HUES64 (cell line): ENCODE measurements around the gene POLR3F. TPM values are rescaled to one million over a fixed set of nuclear protein-coding genes. Genes with fewer than 3 reads are reported as not detected.

Source experiments
- H3K27ac ChIP-seq: 2 replicates; pipeline ENCODE4 v1.7.0; 2013; ENCODE audit warnings: low read depth, low read length, inconsistent platforms
- H3K27me3 ChIP-seq: 2 replicates; pipeline ENCODE4 v1.6.1; 2013; ENCODE audit warnings: mild to moderate bottlenecking, low read length; ENCODE audit not compliant: insufficient read depth
- H3K36me3 ChIP-seq: 2 replicates; pipeline ENCODE4 v1.6.1; 2013; ENCODE audit warnings: mild to moderate bottlenecking, low read length; ENCODE audit not compliant: insufficient read depth
- H3K4me1 ChIP-seq: 2 replicates; pipeline ENCODE4 v1.6.1; 2013; ENCODE audit warnings: mild to moderate bottlenecking, low read length, moderate library complexity; ENCODE audit not compliant: insufficient read depth
- H3K4me3 ChIP-seq: 2 replicates; pipeline ENCODE4 v1.5.1; 2013; ENCODE audit warnings: mild to moderate bottlenecking, low read length, moderate library complexity
- H3K9ac ChIP-seq: 2 replicates; pipeline ENCODE4 v1.6.1; 2013; ENCODE audit warnings: mild to moderate bottlenecking, low read depth, low read length
- H3K9me3 ChIP-seq: 2 replicates; pipeline ENCODE4 v1.6.1; 2013; ENCODE audit warnings: low read depth, low read length; ENCODE audit not compliant: insufficient read depth
- WGBS: fragments of 150-250, 120-280 bp; methylation state at CpG from one replicate; pipeline ENCODE4 v1.1.7; 2013; ENCODE audit warnings: missing lambda C conversion rate; 5-methylcytosine and 5-hydroxymethylcytosine counted together
- polyA plus RNA-seq, 2 experiments: library from polyadenylated mRNA; stranded (reverse); fragments of 50-300 nt; gene quantifications; one replicate each; pipeline ENCODE4 v1.2.3, GENCODE V29; 2013

POLR3F gene
- 12.8 TPM for polyA plus RNA-seq (2013, experiment 1 of 2)
- 13.9 TPM for polyA plus RNA-seq (2013, experiment 2 of 2)

- Histone ChIP-seq H3K9ac (peak within 1 kb of the TSS; percentile 95), H3K27ac (peak within 1 kb of the TSS; percentile 99), H3K4me3 (peak within 1 kb of the TSS; percentile 96), H3K4me1 (peaks cover 6% of the 10 kb centered on the region; the same call in 1 of the 2 replicates), H3K36me3 (peaks cover 32% of the 10 kb centered on the region), H3K9me3 (no peaks in the 10 kb centered on the region), H3K27me3 (no peaks in the 10 kb centered on the region)
- WGBS: under 1% methylated on average over 57 of the region's 57 CpGs
Observed at GRCh38 chr20:18466894-18467730, at the start of gene POLR3F, which contains the start of gene DZANK1. POLR3F (plus strand) TSS chr20:18467390; CDS start chr20:18467507, 117 bp downstream. DZANK1 (minus strand) TSS chr20:18467030; CDS start chr20:18465358, 1,672 bp downstream.

GRCh38 chr20:18421608-18422007, 45.6 kb upstream of the POLR3F start:
- Histone ChIP-seq H3K9ac (no peak overlapping the region), H3K27ac (no peak overlapping the region), H3K4me3 (no peak overlapping the region), H3K4me1 (peaks cover 5% of the 10 kb centered on the region; the same call in 1 of the 2 replicates), H3K36me3 (no peaks in the 10 kb centered on the region), H3K9me3 (no peaks in the 10 kb centered on the region), H3K27me3 (no peaks in the 10 kb centered on the region)

DNA sequence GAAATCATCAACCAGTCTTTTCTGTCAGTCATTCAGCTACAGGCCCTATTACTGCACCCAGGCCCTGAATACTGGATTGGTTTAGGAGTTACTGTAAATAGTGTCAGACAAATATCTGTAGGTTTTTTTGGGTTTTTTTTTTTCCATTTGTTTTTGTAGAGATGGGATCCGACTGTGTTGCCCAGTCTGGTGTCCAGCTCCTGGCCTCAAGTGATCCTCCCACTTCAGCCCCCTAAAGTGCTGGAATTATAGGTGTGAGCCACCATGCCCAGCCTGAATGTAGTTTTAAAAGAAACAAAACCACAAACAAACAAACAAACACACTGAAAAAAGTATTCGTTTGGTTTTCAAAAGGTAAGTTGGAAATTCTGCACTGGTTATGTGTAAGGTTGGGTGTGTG, 40.0 kb upstream of the POLR3F start:
- Histone ChIP-seq H3K9me3 (no peaks in the 10 kb centered on the region), H3K4me1 (no peaks in the 10 kb centered on the region), H3K27me3 (no peaks in the 10 kb centered on the region), H3K27ac (no peak overlapping the region), H3K36me3 (no peaks in the 10 kb centered on the region), H3K9ac (no peak overlapping the region), H3K4me3 (no peak overlapping the region)
- whole genome bisulfite sequencing: 82% methylated on average over 2 of the region's 2 CpGs

GRCh38 chr20:18428490-18429173, 38.6 kb upstream of the POLR3F start:
- H3K9me3 ChIP-seq: no peaks in the 10 kb centered on the region
- H3K27me3 ChIP-seq: no peaks in the 10 kb centered on the region
- no peak overlapping the region for H3K4me3 ChIP-seq
- H3K9ac ChIP-seq: no peak overlapping the region
- no peaks in the 10 kb centered on the region for H3K4me1 ChIP-seq
- H3K36me3 ChIP-seq: no peaks in the 10 kb centered on the region
- no peak overlapping the region for H3K27ac ChIP-seq
- WGBS: 90% methylated on average over 3 of the region's 3 CpGs

GRCh38 chr20:18430172-18430826, 36.9 kb upstream of the POLR3F start:
- no peaks in the 10 kb centered on the region for H3K4me1 ChIP-seq
- H3K27me3 ChIP-seq: no peaks in the 10 kb centered on the region
- H3K36me3 ChIP-seq: no peaks in the 10 kb centered on the region
- H3K9me3 ChIP-seq: no peaks in the 10 kb centered on the region
- no peak overlapping the region for H3K27ac ChIP-seq
- no peak overlapping the region for H3K4me3 ChIP-seq
- H3K9ac ChIP-seq: no peak overlapping the region
- whole genome bisulfite sequencing: 90% methylated on average over 8 of the region's 9 CpGs

DNA sequence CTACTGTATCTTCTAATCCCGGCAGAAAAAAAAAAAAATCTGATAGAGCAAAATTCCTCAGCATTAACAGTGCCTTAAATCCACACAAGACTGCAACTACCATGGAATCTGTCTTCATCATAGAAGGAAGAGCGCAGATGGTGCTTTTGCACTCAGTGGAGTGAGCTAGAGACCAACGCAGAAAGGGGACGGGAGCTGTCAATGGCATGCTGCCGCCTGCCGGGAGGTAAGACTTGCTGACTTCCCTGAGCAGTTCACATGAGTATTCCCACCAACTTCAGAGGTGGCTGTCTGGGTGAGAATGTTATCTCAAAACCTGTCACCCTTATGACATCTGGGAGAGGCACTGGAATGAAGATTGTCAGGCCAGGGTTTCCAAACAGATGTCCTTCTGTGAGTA, 36.0 kb upstream of the POLR3F start:
- Histone ChIP-seq H3K9ac (no peak overlapping the region), H3K36me3 (no peaks in the 10 kb centered on the region), H3K4me1 (no peaks in the 10 kb centered on the region), H3K9me3 (no peaks in the 10 kb centered on the region), H3K27ac (no peak overlapping the region), H3K4me3 (no peak overlapping the region), H3K27me3 (no peaks in the 10 kb centered on the region)
- 77% methylated on average over 6 of the region's 6 CpGs for WGBS

- Histone ChIP-seq H3K9ac (no peak overlapping the region), H3K4me1 (no peaks in the 10 kb centered on the region), H3K27me3 (no peaks in the 10 kb centered on the region), H3K9me3 (no peaks in the 10 kb centered on the region), H3K27ac (no peak overlapping the region), H3K36me3 (no peaks in the 10 kb centered on the region), H3K4me3 (no peak overlapping the region)
- 96% methylated on average over 1 of the region's 2 CpGs for WGBS
Observed at GRCh38 chr20:18436847-18437246, 30.3 kb upstream of the POLR3F start.

DNA sequence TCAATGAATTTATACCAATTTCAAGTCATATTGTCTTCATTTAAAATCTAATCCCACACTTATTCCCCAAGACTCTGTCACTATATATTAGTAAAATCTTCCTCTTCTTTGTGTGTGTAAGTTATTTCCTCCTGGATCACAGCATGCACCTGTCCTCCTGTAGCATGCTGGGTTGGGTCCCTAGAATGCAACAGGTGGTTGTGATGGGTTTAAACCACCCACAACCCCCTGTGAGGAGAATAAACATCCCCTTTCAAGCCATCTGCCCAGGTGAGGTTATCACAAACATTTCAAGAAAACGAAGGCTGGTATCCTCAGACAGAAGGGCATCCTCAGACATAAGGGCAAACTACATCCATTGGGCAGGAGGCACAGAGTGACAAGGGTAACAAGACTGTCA, 26.8 kb upstream of the POLR3F start:
- H3K36me3 ChIP-seq: no peaks in the 10 kb centered on the region
- H3K27ac ChIP-seq: no peak overlapping the region
- WGBS: 0% methylated on average over 1 of the region's 1 CpG
- H3K9me3 ChIP-seq: no peaks in the 10 kb centered on the region
- H3K27me3 ChIP-seq: no peaks in the 10 kb centered on the region
- no peaks in the 10 kb centered on the region for H3K4me1 ChIP-seq
- H3K9ac ChIP-seq: no peak overlapping the region
- no peak overlapping the region for H3K4me3 ChIP-seq

- no peaks in the 10 kb centered on the region for H3K36me3 ChIP-seq
- no peaks in the 10 kb centered on the region for H3K9me3 ChIP-seq
- H3K4me1 ChIP-seq: no peaks in the 10 kb centered on the region
- no peak overlapping the region for H3K4me3 ChIP-seq
- 88% methylated on average over 4 of the region's 4 CpGs for WGBS
- no peak overlapping the region for H3K27ac ChIP-seq
- H3K27me3 ChIP-seq: no peaks in the 10 kb centered on the region
- H3K9ac ChIP-seq: no peak overlapping the region
Observed at GRCh38 chr20:18443886-18444285, 23.3 kb upstream of the POLR3F start.

DNA sequence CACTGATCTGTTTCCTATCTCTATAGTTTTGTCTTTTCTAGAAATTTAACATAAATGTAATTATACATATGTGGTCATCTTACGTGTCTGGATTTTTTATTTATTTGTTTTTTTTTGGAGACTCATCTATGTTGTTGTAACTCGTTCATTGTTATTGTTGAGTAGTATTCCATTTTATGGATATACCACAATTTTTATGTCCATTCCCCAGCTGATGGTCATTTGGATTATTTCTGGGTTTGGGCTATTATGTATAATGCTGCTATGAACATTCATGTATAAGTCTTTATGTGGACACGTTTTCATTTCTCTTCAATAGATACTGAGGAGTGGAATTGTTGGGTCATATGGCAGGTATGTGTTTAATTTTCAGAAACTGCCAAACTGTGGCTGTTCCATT, 10.6 kb upstream of the POLR3F start:
- Histone ChIP-seq H3K9me3 (peaks cover 5% of the 10 kb centered on the region; the same call in 1 of the 2 replicates), H3K27me3 (no peaks in the 10 kb centered on the region), H3K4me1 (no peaks in the 10 kb centered on the region), H3K27ac (no peak overlapping the region), H3K9ac (no peak overlapping the region), H3K4me3 (no peak overlapping the region), H3K36me3 (no peaks in the 10 kb centered on the region)
- 93% methylated on average over 1 of the region's 3 CpGs for WGBS
